ENCODE results near the gene UBE2R2. TPM values are rescaled to one million over a fixed set of nuclear protein-coding genes. Genes with fewer than 3 reads are reported as not detected.
"Not testable (repeated sequence)": the region's sequence is repeated elsewhere in the genome, so short reads cannot be mapped to it uniquely, and the experiment has no call there.

UBE2R2 gene
- total RNA-seq, 1 experiment from 2014 or later, result 24.5 TPM

GRCh38 chr9:33798545-33798944, 18.4 kb upstream of the UBE2R2 start:
- Mint-ChIP-seq H3K27ac (ENCODE audit: unreplicated experiment) (no peak overlapping the region), H3K4me3 (ENCODE audit: low read depth, unreplicated experiment) (no peak overlapping the region), H3K27me3 (ENCODE audit: unreplicated experiment) (no peaks in the 10 kb centered on the region), H3K9me3 (ENCODE audit: low read depth, unreplicated experiment) (no peaks in the 10 kb centered on the region), H3K36me3 (ENCODE audit: insufficient read depth, unreplicated experiment) (peaks cover 24% of the 10 kb centered on the region), H3K4me1 (ENCODE audit: low read depth, unreplicated experiment) (peaks cover 25% of the 10 kb centered on the region)
- intact Hi-C loops (cut with micrococcal nuclease; ENCODE audit: unreplicated experiment), result no loop called here
- DNase-seq, result no peak
- TF ChIP-seq CTCF (IDR thresholded peaks at IDR 0.05; ENCODE audit: unreplicated experiment), result no peak
- CTCF ChIA-PET, result no interaction called here
- no TSS peak for BruUV-seq (replicated peaks)

GRCh38 chr9:33799928-33800704, 16.8 kb upstream of the UBE2R2 start:
- no peak overlapping the region for H3K4me3 Mint-ChIP-seq (ENCODE audit: low read depth, unreplicated experiment)
- intact Hi-C loops (cut with micrococcal nuclease; ENCODE audit: unreplicated experiment), result no loop called here

GRCh38 chr9:33800886-33801285, 16.1 kb upstream of the UBE2R2 start:
- BruUV-seq (replicated peaks), result no TSS peak
- DNase-seq, result no peak
- intact Hi-C loops (cut with micrococcal nuclease; ENCODE audit: unreplicated experiment), result no loop called here
- H3K36me3 Mint-ChIP-seq (ENCODE audit: insufficient read depth, unreplicated experiment), result peaks cover 13% of the 10 kb centered on the region
- no peaks in the 10 kb centered on the region for H3K9me3 Mint-ChIP-seq (ENCODE audit: low read depth, unreplicated experiment)
- H3K4me1 Mint-ChIP-seq (ENCODE audit: low read depth, unreplicated experiment), result peaks cover 2% of the 10 kb centered on the region
- no peaks in the 10 kb centered on the region for H3K27me3 Mint-ChIP-seq (ENCODE audit: unreplicated experiment)
- CTCF ChIA-PET, result no interaction called here
- no peak overlapping the region for H3K27ac Mint-ChIP-seq (ENCODE audit: unreplicated experiment)
- no peak for TF ChIP-seq CTCF (IDR thresholded peaks at IDR 0.05; ENCODE audit: unreplicated experiment)
- H3K4me3 Mint-ChIP-seq (ENCODE audit: low read depth, unreplicated experiment), result no peak overlapping the region

More at GRCh38 chr9:33799928-33800704, 16.8 kb upstream of the UBE2R2 start:
- Mint-ChIP-seq H3K9me3 (ENCODE audit: low read depth, unreplicated experiment) (no peaks in the 10 kb centered on the region), H3K4me1 (ENCODE audit: low read depth, unreplicated experiment) (peaks cover 10% of the 10 kb centered on the region), H3K27ac (ENCODE audit: unreplicated experiment) (no peak overlapping the region), H3K27me3 (ENCODE audit: unreplicated experiment) (no peaks in the 10 kb centered on the region), H3K36me3 (ENCODE audit: insufficient read depth, unreplicated experiment) (peaks cover 17% of the 10 kb centered on the region)
- TF ChIP-seq CTCF (IDR thresholded peaks at IDR 0.05; ENCODE audit: unreplicated experiment), result no peak
- no peak for DNase-seq
- CTCF ChIA-PET, result no interaction called here
- BruUV-seq (replicated peaks), result no TSS peak

GRCh38 chr9:33801943-33802500, 14.9 kb upstream of the UBE2R2 start:
- H3K4me3 Mint-ChIP-seq (ENCODE audit: low read depth, unreplicated experiment), result not testable (repeated sequence)
- CTCF ChIA-PET, result interaction anchor here (0.5 kb wide), 1 partner anchor 12 kb away, joined by 9 read pairs; no protein-coding TSS in a partner anchor

GRCh38 chr9:33804196-33804595, 12.8 kb upstream of the UBE2R2 start:
- DNase-seq; H3K36me3 Mint-ChIP-seq (ENCODE audit: insufficient read depth, unreplicated experiment); BruUV-seq (replicated peaks); H3K9me3 Mint-ChIP-seq (ENCODE audit: low read depth, unreplicated experiment); H3K27me3 Mint-ChIP-seq (ENCODE audit: unreplicated experiment); H3K27ac Mint-ChIP-seq (ENCODE audit: unreplicated experiment); intact Hi-C loops (cut with micrococcal nuclease; ENCODE audit: unreplicated experiment); H3K4me3 Mint-ChIP-seq (ENCODE audit: low read depth, unreplicated experiment): not testable (repeated sequence)
- peaks cover 22% of the 10 kb centered on the region for H3K4me1 Mint-ChIP-seq (ENCODE audit: low read depth, unreplicated experiment)
- CTCF ChIA-PET, result interaction anchor here (0.5 kb wide), 1 partner anchor 25 kb away, joined by 9 read pairs; no protein-coding TSS in a partner anchor

More at GRCh38 chr9:33801943-33802500, 14.9 kb upstream of the UBE2R2 start:
- H3K36me3 Mint-ChIP-seq (ENCODE audit: insufficient read depth, unreplicated experiment); BruUV-seq (replicated peaks); DNase-seq; H3K4me1 Mint-ChIP-seq (ENCODE audit: low read depth, unreplicated experiment); intact Hi-C loops (cut with micrococcal nuclease; ENCODE audit: unreplicated experiment); H3K27ac Mint-ChIP-seq (ENCODE audit: unreplicated experiment); H3K9me3 Mint-ChIP-seq (ENCODE audit: low read depth, unreplicated experiment); H3K27me3 Mint-ChIP-seq (ENCODE audit: unreplicated experiment): not testable (repeated sequence)

- H3K9me3 Mint-ChIP-seq (ENCODE audit: low read depth, unreplicated experiment); H3K36me3 Mint-ChIP-seq (ENCODE audit: insufficient read depth, unreplicated experiment); BruUV-seq (replicated peaks); CTCF ChIA-PET; H3K27me3 Mint-ChIP-seq (ENCODE audit: unreplicated experiment); intact Hi-C loops (cut with micrococcal nuclease; ENCODE audit: unreplicated experiment): not testable (repeated sequence)
- H3K27ac Mint-ChIP-seq (ENCODE audit: unreplicated experiment), result peak overlapping the region; percentile 68
- H3K4me1 Mint-ChIP-seq (ENCODE audit: low read depth, unreplicated experiment), result peaks cover 28% of the 10 kb centered on the region
- peak; percentile 12 for DNase-seq
- peak overlapping the region; percentile 24 for H3K4me3 Mint-ChIP-seq (ENCODE audit: low read depth, unreplicated experiment)
Observed at GRCh38 chr9:33807156-33807555, 9.8 kb upstream of the UBE2R2 start.

- BruUV-seq (replicated peaks); intact Hi-C loops (cut with micrococcal nuclease; ENCODE audit: unreplicated experiment); H3K27me3 Mint-ChIP-seq (ENCODE audit: unreplicated experiment); H3K9me3 Mint-ChIP-seq (ENCODE audit: low read depth, unreplicated experiment); H3K4me3 Mint-ChIP-seq (ENCODE audit: low read depth, unreplicated experiment); H3K36me3 Mint-ChIP-seq (ENCODE audit: insufficient read depth, unreplicated experiment); CTCF ChIA-PET; DNase-seq: not testable (repeated sequence)
- peak overlapping the region; percentile 38 for H3K27ac Mint-ChIP-seq (ENCODE audit: unreplicated experiment)
- H3K4me1 Mint-ChIP-seq (ENCODE audit: low read depth, unreplicated experiment), result peaks cover 33% of the 10 kb centered on the region
Observed at GRCh38 chr9:33808979-33809322, 8.0 kb upstream of the UBE2R2 start.

All from Calu3 (cell line).